Retinal pigment epithelial cell (primary cell): ENCODE results near the gene FZR1.

Experiments used
- DNase-seq: peaks from one replicate; pipeline ENCODE4 v3.0.0-alpha.2; 2010; ENCODE audit warnings: low read depth
- H3K4me3 ChIP-seq: 2 replicates; pipeline ENCODE4 v1.5.1; 2011; ENCODE audit warnings: mild to moderate bottlenecking, low read length, control low read depth, moderate library complexity
- CTCF ChIP-seq: conservative IDR thresholded peaks from 2 replicates; pipeline ENCODE4 v1.5.1; 2011; ENCODE audit warnings: low read depth, low read length, control low read depth, inconsistent platforms

Gene FZR1

GRCh38 chr19:3505598-3506383 lies at the start of gene FZR1:
FZR1 (plus strand) TSS chr19:3506311; CDS start chr19:3522990, 16,679 bp downstream.
- TF ChIP-seq CTCF, result no peak
- peak within 1 kb of the TSS; percentile 82 for H3K4me3 ChIP-seq
- DNase-seq, result peak; percentile 89

GRCh38 chr19:3456925-3457527 lies 49.1 kb upstream of the FZR1 start:
- TF ChIP-seq CTCF, result no peak
- DNase-seq, result no peak

GRCh38 chr19:3457528-3458228 lies 48.4 kb upstream of the FZR1 start:
- no peak for DNase-seq

More at GRCh38 chr19:3456925-3457527, 49.1 kb upstream of the FZR1 start:
- no peak overlapping the region for H3K4me3 ChIP-seq

GRCh38 chr19:3458229-3459088 lies 47.7 kb upstream of the FZR1 start:
- no peak for TF ChIP-seq CTCF
- H3K4me3 ChIP-seq, result no peak overlapping the region

More at GRCh38 chr19:3457528-3458228, 48.4 kb upstream of the FZR1 start:
- no peak overlapping the region for H3K4me3 ChIP-seq
- no peak for TF ChIP-seq CTCF

GRCh38 chr19:3459089-3459881 lies 46.8 kb upstream of the FZR1 start:
- no peak for TF ChIP-seq CTCF
- peak; percentile 93 for DNase-seq
- no peak overlapping the region for H3K4me3 ChIP-seq

More at GRCh38 chr19:3458229-3459088, 47.7 kb upstream of the FZR1 start:
- no peak for DNase-seq
